Myocyte (in vitro differentiated cells): ENCODE results near the gene FIGNL1. TPM values are rescaled to one million over a fixed set of nuclear protein-coding genes. Genes with fewer than 3 reads are reported as not detected.

Source experiments
- DNase-seq: peaks from one replicate; pipeline ENCODE4 v3.0.0-alpha.2; 2012; ENCODE audit warnings: low read depth
- total RNA-seq: library from RNA; depleted of rRNA; stranded (reverse); fragments of >200 nt; gene quantifications from 2 replicates; pipeline ENCODE4 v1.2.3, GENCODE V29; 2014

Gene FIGNL1
- total RNA-seq, 1 donor from 2014 or later, result 14.7 TPM

DNA sequence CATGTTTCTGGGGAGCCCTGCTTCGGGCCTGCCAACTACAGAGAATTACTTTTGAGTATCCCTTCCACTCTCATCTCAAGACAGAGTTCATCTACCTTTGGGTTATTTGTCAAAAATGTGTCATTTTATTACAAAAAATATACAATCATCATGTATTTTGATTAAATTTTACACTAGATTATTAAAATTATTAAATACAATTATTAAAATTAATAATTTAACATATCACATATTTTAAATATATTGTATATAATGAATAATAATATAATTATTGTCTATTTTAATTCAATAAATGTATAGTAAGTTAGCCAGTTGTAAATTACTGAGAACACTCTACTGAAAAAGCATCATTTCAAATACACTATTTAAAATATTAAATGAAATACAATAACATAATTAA lies 50.9 kb downstream of the FIGNL1 start:
- DNase-seq, result no peak

DNA sequence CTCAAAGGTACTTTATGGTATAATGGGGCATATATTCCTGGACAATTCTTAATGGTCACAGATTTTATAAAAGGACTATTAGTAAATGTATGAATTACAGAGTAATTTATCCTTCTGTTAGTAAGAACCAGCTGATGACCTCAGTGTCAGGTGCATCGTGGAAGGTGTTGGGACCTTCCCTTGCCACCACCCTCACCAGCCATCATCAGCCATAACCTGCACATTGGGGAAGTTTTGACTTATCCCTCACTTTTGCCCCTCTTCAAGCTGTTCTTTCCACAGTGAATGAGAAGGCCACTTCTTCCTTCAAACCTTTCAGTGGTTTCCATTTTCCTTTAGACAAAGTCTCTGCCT lies 52.2 kb downstream of the FIGNL1 start:
- DNase-seq, result no peak

DNA sequence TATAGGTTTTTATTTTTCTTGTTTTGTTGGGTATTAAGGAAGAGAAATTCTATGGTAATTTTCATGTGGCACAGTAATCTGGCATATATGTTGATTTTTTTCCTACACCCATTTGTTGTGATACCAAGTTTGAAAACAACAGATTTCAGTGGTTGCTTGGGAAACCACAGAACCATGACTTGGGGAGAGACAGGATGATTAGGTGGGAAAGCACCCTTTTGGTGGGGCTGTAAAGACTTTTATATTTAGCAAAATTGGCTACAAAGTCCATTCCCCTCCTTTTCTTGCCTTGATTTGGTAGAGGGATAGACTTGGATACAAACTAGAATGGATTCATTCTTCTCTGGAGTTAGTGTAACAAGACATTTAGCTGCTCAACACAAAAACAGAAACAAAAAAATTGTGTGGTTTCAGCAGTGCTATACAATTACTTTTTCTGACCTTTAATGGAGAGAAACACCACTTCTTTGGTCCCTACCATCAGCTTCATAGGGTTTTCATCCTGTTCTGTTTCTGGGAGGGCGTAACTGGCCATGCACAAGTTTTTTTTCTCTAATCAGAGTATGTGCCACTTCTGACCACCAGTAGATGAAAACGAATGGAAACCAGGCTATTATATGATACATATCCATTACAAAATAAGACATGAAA lies 52.7 kb downstream of the FIGNL1 start:
- no peak for DNase-seq

DNA sequence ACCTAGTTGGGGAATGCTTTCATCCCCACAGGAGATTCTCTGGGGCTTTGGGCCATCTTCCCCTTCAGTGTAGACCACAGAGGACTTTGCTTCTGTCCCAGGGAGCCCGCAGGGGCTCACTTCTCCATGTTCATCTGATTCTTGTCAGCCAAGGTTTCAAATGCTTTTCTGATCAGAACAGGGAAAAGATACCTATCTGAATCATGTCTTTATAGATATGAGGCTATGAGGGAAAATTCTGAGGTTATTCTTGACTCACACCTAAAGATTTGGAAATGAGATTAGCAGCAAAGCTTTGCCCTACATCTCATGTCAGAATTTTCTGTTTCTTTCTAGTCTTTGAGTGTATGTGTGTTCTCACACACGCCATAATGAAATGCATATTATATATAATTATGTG lies 53.3 kb downstream of the FIGNL1 start:
- no peak for DNase-seq

DNA sequence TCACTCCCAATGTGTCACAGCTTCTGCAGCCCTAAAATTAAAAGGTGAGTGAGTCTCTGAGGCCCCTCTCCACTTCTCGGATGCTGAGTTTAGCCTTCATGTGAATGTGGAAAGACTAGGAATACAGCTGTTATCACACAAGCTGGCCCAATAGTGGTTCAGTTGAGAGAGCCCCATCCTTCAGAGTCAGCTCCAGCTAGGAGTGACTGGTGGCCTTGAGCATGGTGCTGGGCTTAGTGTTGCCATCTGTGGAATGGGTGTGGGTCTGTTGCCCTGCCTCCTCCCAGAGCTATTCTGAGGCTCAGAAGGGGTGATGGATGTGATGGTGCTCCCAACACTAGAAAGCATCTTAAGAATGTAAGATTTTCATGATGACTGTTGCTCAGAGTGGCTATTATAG lies 55.8 kb downstream of the FIGNL1 start:
- no peak for DNase-seq

Other genes with a start within 250 kb of the FIGNL1 start
- gene IKZF1, start 145.6 kb downstream of the FIGNL1 start, total RNA-seq, result not detected in 2 replicates
- not detected in 2 replicates for gene DDC, start 115.1 kb upstream of the FIGNL1 start, total RNA-seq